K562 (cell line): ENCODE data around the gene SPPL2C. TPM values are rescaled to one million over a fixed set of nuclear protein-coding genes. Genes with fewer than 3 reads are reported as not detected.

ENCODE experiments used
- ATAC-seq: fragments of 200-7000 bp; cut with Tn5 transposase; 3 replicates; pipeline ENCODE4 v1.9.1; 2020; ENCODE audit warnings: moderate library complexity
- BruUV-seq: library from RNA; stranded (reverse); fragments of 400-500 nt; replicated peaks from 2 replicates; lab custom pipeline; 2021; lab: Mats Ljungman, UMichigan
- CTCF ChIA-PET: fragments of 300-600 bp; formaldehyde crosslinking; extraction: SDS; loops from one replicate; lab custom pipeline; 2021; ENCODE audit warnings: low intra/inter-chr PET ratio; lab: Yijun Ruan, JAX
- POLR2A ChIA-PET: fragments of 300-600, 350-650 bp; sonication (Branson Sonifier 250); formaldehyde crosslinking; extraction: SDS; loops from one replicate; lab custom pipeline; 2021; ENCODE audit warnings: antibody characterized with exemption, inconsistent platforms; lab: Yijun Ruan, JAX
- DNase-seq, 4 experiments: peaks; one replicate each; pipeline versions ENCODE4 v3.0.0 to v3.0.0-alpha.2; 2011 to 2018; ENCODE audit warnings: low spot score in 3 of 4, mixed read lengths in 3 of 4; ENCODE audit errors: extremely low read depth in 1 of 4
- FAIRE-seq: peaks from 2 replicates; lab custom pipeline; 2011; peaks lifted over from hg19 to GRCh38; lab: Jason Lieb, UNC
- H2AFZ ChIP-seq: 2 replicates; pipeline ENCODE4 v1.6.0; 2011; ENCODE audit warnings: low read depth, low read length, control low read depth, inconsistent platforms
- H3K27ac ChIP-seq: fragments of 200-600 bp; 3 replicates; pipeline ENCODE4 v1.8.0; 2011; ENCODE audit warnings: low read depth, mild to moderate bottlenecking, control low read depth, inconsistent platforms, low read length, moderate library complexity, mixed read lengths; ENCODE audit errors: extremely low read depth
- H3K27me3 ChIP-seq, 2 experiments: fragments of 300-600 bp in 1 of 2; 2 replicates in 1 of 2; 3 replicates in 1 of 2; pipeline versions ENCODE4 v1.6.0 to v1.8.0; 2011; ENCODE audit warnings: inconsistent platforms in 2 of 2, low read length in 2 of 2, mild to moderate bottlenecking in 1 of 2, mixed read lengths in 1 of 2, moderate library complexity in 1 of 2; ENCODE audit not compliant: control insufficient read depth in 2 of 2, insufficient read depth in 2 of 2
- H3K36me3 ChIP-seq: fragments of 300-600 bp; 3 replicates; pipeline ENCODE4 v1.8.0; 2011; ENCODE audit warnings: mild to moderate bottlenecking, low read length, inconsistent platforms; ENCODE audit not compliant: control insufficient read depth, insufficient read depth
- H3K4me1 ChIP-seq, 2 experiments: fragments of 200-600 bp in 1 of 2; replicated peaks in 1 of 2; 2 replicates in 1 of 2; 3 replicates in 1 of 2; pipeline versions ENCODE4 v1.5.1 to v1.8.0; 2011; ENCODE audit warnings: inconsistent platforms in 2 of 2, low read length in 2 of 2, mild to moderate bottlenecking in 1 of 2, mixed read lengths in 1 of 2, moderate library complexity in 1 of 2; ENCODE audit not compliant: control insufficient read depth in 2 of 2, insufficient read depth in 2 of 2
- H3K4me2 ChIP-seq: 2 replicates; pipeline ENCODE4 v1.6.1; 2011; ENCODE audit warnings: low read length, control low read depth, inconsistent platforms, mixed read lengths; ENCODE audit not compliant: insufficient read depth
- H3K4me3 ChIP-seq: fragments of 200-600 bp; sonication (generic), shearing (Covaris generic); 2 replicates; pipeline ENCODE4 v1.5.1; 2016; ENCODE audit warnings: control low read depth, inconsistent platforms
- H3K79me2 ChIP-seq: fragments of 200-600 bp; 3 replicates; pipeline ENCODE4 v1.8.0; 2011; ENCODE audit warnings: low read length, inconsistent platforms; ENCODE audit not compliant: control insufficient read depth, insufficient read depth
- H3K9ac ChIP-seq, 2 experiments: 2 replicates each; pipeline versions ENCODE4 v1.6.0 to v1.6.1; 2011; ENCODE audit warnings: low read depth in 2 of 2, low read length in 2 of 2, control low read depth in 1 of 2, inconsistent platforms in 1 of 2, mild to moderate bottlenecking in 1 of 2, mixed read lengths in 1 of 2; ENCODE audit not compliant: insufficient read depth in 1 of 2
- H3K9me1 ChIP-seq: one replicate; pipeline ENCODE4 v1.6.0; 2011; ENCODE audit warnings: inconsistent platforms, mild to moderate bottlenecking, low read length, moderate library complexity; ENCODE audit not compliant: control insufficient read depth, insufficient read depth
- H3K9me3 ChIP-seq: replicated peaks from 2 replicates; pipeline ENCODE4 v1.5.1; 2011; ENCODE audit warnings: low read depth, low read length, inconsistent platforms; ENCODE audit not compliant: control insufficient read depth, insufficient read depth
- H4K20me1 ChIP-seq: replicated peaks from 2 replicates; pipeline ENCODE4 v1.6.1; 2011; ENCODE audit warnings: low read length, inconsistent platforms, mixed read lengths; ENCODE audit not compliant: control insufficient read depth, insufficient read depth
- BHLHE40 ChIP-seq: IDR thresholded peaks from 2 replicates; pipeline ENCODE4 v1.6.1; 2011; ENCODE audit warnings: low read length, improper control_type of control experiment
- EP400 ChIP-seq: fragments of 450-650 bp; IDR thresholded peaks from 2 replicates; pipeline ENCODE4 v1.6.1; 2017; ENCODE audit warnings: antibody characterized with exemption, mild to moderate bottlenecking, moderate library complexity
- NCOR1 ChIP-seq: fragments of 450-650 bp; IDR thresholded peaks from 2 replicates; pipeline ENCODE4 v1.6.1; 2016; ENCODE audit warnings: mild to moderate bottlenecking, moderate library complexity
- PPARD ChIP-seq: fragments of 250-450 bp; sonication (Bioruptor Pico); IDR thresholded peaks from 2 replicates; pipeline ENCODE4 v1.8.0; 2022; ENCODE audit warnings: inconsistent platforms, mild to moderate bottlenecking, moderate library complexity
- RUNX1 ChIP-seq: sonication (generic); IDR thresholded peaks from 2 replicates; pipeline ENCODE4 v1.6.1; 2016; ENCODE audit warnings: antibody characterized with exemption, low read depth
- SMAD4 ChIP-seq: fragments of 250-450 bp; sonication (Bioruptor Pico); conservative IDR thresholded peaks from 2 replicates; pipeline ENCODE4 v1.8.0; 2021; ENCODE audit warnings: inconsistent platforms, mild to moderate bottlenecking, moderate library complexity
- SOX6 ChIP-seq: fragments of 450-650 bp; IDR thresholded peaks from 2 replicates; pipeline ENCODE4 v1.6.1; 2014; ENCODE audit warnings: mild to moderate bottlenecking
- SP1 ChIP-seq: sonication (generic); formaldehyde crosslinking; IDR thresholded peaks from 2 replicates; pipeline ENCODE4 v1.8.1; 2022; ENCODE audit warnings: mild to moderate bottlenecking, missing genetic modification reagents
- SREBF2 ChIP-seq: sonication (generic); formaldehyde crosslinking; IDR thresholded peaks from 2 replicates; pipeline ENCODE4 v1.4.0; 2020; ENCODE audit warnings: mild to moderate bottlenecking, missing genetic modification reagents
- TAF9B ChIP-seq: fragments of 450-650 bp; IDR thresholded peaks from 2 replicates; pipeline ENCODE4 v1.6.1; 2018; ENCODE audit warnings: mild to moderate bottlenecking; ENCODE audit not compliant: partially characterized antibody
- WHSC1 ChIP-seq: IDR thresholded peaks from one replicate; pipeline ENCODE4 v1.6.1; 2012; ENCODE audit warnings: low read length, control low read depth, inconsistent platforms
- ZFP1 ChIP-seq: fragments of 450-650 bp; formaldehyde crosslinking; IDR thresholded peaks from 2 replicates; pipeline ENCODE4 v1.4.0; 2020; ENCODE audit warnings: mild to moderate bottlenecking, mixed read lengths
- ZNF395 ChIP-seq: fragments of 200-800 bp; sonication (Bioruptor generic); IDR thresholded peaks from 2 replicates; pipeline ENCODE4 v1.6.1; 2017; ENCODE audit warnings: missing genetic modification characterization, missing compliant biosample characterization
- ZNF668 ChIP-seq: fragments of 250-450 bp; sonication (Bioruptor Pico); IDR thresholded peaks from 2 replicates; pipeline ENCODE4 v1.8.0; 2022; ENCODE audit warnings: mild to moderate bottlenecking, inconsistent platforms
- WGBS: fragments of 100-300 bp; shearing (Covaris generic); methylation state at CpG from one replicate; pipeline ENCODE4 v1.1.6; 2016; ENCODE audit warnings: low coverage, mixed read lengths; ENCODE audit not compliant: insufficient coverage; ENCODE audit errors: missing lambda C conversion rate; 5-methylcytosine and 5-hydroxymethylcytosine counted together
- in situ Hi-C: fragments of 300-500 bp; cut with MboI; formaldehyde crosslinking; loops from 4 replicates; pipeline ENCODE4 v1.15.0; 2018; ENCODE audit warnings: inconsistent platforms, mixed read lengths
- intact Hi-C: fragments of 100-400 bp; cut with micrococcal nuclease; formaldehyde crosslinking; loops from 2 replicates; pipeline ENCODE4 v1.14.2; 2022
- polyA plus RNA-seq, 8 experiments: library from polyadenylated mRNA; depleted of rRNA in 4 of 8; stranded (reverse) in 5 of 8; unstranded in 3 of 8; fragments of >200 nt; fragmentation: Nextera tagmentation in 2 of 8; fragmentation: Illumina TruSeq in 1 of 8; extraction: Ambion mirVana in 2 of 8; extraction: Trizol in 1 of 8; gene quantifications; 2 replicates each; pipeline versions ENCODE4 v1.2.1 to v1.2.3, GENCODE V29; 2011 to 2014; ENCODE audit warnings: inconsistent platforms in 1 of 8, missing spikeins in 1 of 8
- total RNA-seq, 7 experiments: library from RNA; depleted of rRNA in 6 of 7; stranded (reverse); fragments of >200 nt in 6 of 7; fragmentation: Illumina TruSeq in 2 of 7; extraction: Trizol in 2 of 7; gene quantifications; 2 replicates each; pipeline versions ENCODE4 v1.2.1 to v1.2.3, GENCODE V29; 2011 to 2021; ENCODE audit warnings: low replicate concordance in 1 of 7

The SPPL2C gene
- total and polyA plus RNA-seq, 9 of the 15 experiments (the other 6 are each of a cell fraction or from before 2014, with no cell fraction given) = not detected

GRCh38 chr17:45846223-45846622 is 1.5 kb downstream of the SPPL2C start:
- Histone ChIP-seq H3K79me2 (no peaks in the 10 kb centered on the region), H2AFZ (no peak overlapping the region), H3K9ac (no peak overlapping the region), H3K9me3 (no peaks in the 10 kb centered on the region), H3K4me1 (peaks cover 0 to 13% of the 10 kb centered on the region in 2 experiments; a peak in 1 of 5 replicates), H3K27me3 (peaks cover 12 to 74% of the 10 kb centered on the region in 2 experiments; a peak in 4 of 5 replicates), H3K36me3 (no peaks in the 10 kb centered on the region), H3K4me2 (no peak overlapping the region), H3K9me1 (no peaks in the 10 kb centered on the region), H3K4me3 (no peak overlapping the region), H3K27ac (no peak overlapping the region), H4K20me1 (no peaks in the 10 kb centered on the region; the same call in 1 of the 2 replicates)
- 3% methylated on average over 9 of the region's 10 CpGs for whole genome bisulfite sequencing
- no peak for ATAC-seq
- POLR2A ChIA-PET = no interaction called here
- no TSS peak for BruUV-seq
- FAIRE-seq = no peak
- TF ChIP-seq BHLHE40 (no peak), SP1 (CRISPR knock-in tag) (no peak), ZNF395 (CRISPR knock-in tag) (no peak), TAF9B (no peak), SMAD4 (CRISPR knock-in tag) (no peak), ZNF668 (CRISPR knock-in tag) (no peak), PPARD (CRISPR knock-in tag) (no peak), WHSC1 (no peak), RUNX1 (no peak), NCOR1 (no peak), EP400 (no peak), SOX6 (no peak), ZFP1 (CRISPR knock-in tag) (no peak), SREBF2 (CRISPR knock-in tag) (no peak)
- no peak for DNase-seq
- intact Hi-C loops (no loop called here), in situ Hi-C loops (loop anchor here (25.0 kb wide), 1 partner anchor 434 kb away; no protein-coding TSS in a partner anchor)
- CTCF ChIA-PET = no interaction called here
